Vagina (tissue), 2 donors: ENCODE results near the gene MTUS2. TPM values are rescaled to one million over a fixed set of nuclear protein-coding genes. Genes with fewer than 3 reads are reported as not detected.
"Not testable (repeated sequence)": the region's sequence is repeated elsewhere in the genome, so short reads cannot be mapped to it uniquely, and the experiment has no call there.

Experiments
- DNase-seq, 2 donors: peaks; one replicate each; pipeline ENCODE4 v3.0.0-alpha.2; 2017; ENCODE audit errors: extremely low spot score in 2 of 2
- H3K27ac ChIP-seq: fragments of 200-600 bp; sonication (generic); one replicate; pipeline ENCODE4 v1.5.1; 2019
- H3K27me3 ChIP-seq: fragments of 200-600 bp; sonication (generic); one replicate; pipeline ENCODE4 v1.5.1; 2019
- H3K36me3 ChIP-seq, 2 donors: fragments of 200-600 bp; sonication (generic); one replicate each; pipeline ENCODE4 v1.5.1; 2017 to 2019
- H3K4me1 ChIP-seq: fragments of 200-600 bp; sonication (generic); one replicate; pipeline ENCODE4 v1.5.1; 2019
- H3K4me3 ChIP-seq, 2 donors: fragments of 200-600 bp; sonication (generic); 1 replicate in 1 of 2; 2 replicates in 1 of 2; pipeline ENCODE4 v1.5.1; 2016 to 2019
- H3K9me3 ChIP-seq: fragments of 200-600 bp; sonication (generic); one replicate; pipeline ENCODE4 v1.5.1; 2019
- POLR2A ChIP-seq, 2 donors: fragments of 450-650 bp; IDR thresholded peaks; one replicate each; pipeline ENCODE4 v1.6.1; 2017; ENCODE audit warnings: antibody characterized with exemption in 2 of 2, mild to moderate bottlenecking in 2 of 2, moderate library complexity in 2 of 2
- POLR2AphosphoS5 ChIP-seq, 2 donors: sonication (generic); formaldehyde crosslinking; IDR thresholded peaks; one replicate each; pipeline ENCODE4 v1.9.0; 2017; ENCODE audit warnings: antibody characterized with exemption in 2 of 2, mild to moderate bottlenecking in 2 of 2, low read depth in 1 of 2; ENCODE audit not compliant: insufficient read depth in 1 of 2
- intact Hi-C: fragments of 100-400 bp; cut with DNase I; formaldehyde crosslinking; loops from one replicate; pipeline ENCODE4 v1.15.1; 2023
- total RNA-seq: library from RNA; depleted of rRNA; stranded (reverse); fragments of >200 nt; gene quantifications from one replicate; pipeline ENCODE4 v1.2.3, GENCODE V29; 2016
- TF ChIP-seq, protein P1 (sequence below), 3 experiments: fragments of 450-650 bp in 2 of 3; fragments of 200-600 bp in 1 of 3; sonication (generic) in 1 of 3; IDR thresholded peaks; one replicate each; pipeline ENCODE4 v1.5.1; 2017 to 2019; ENCODE audit warnings: antibody characterized with exemption in 3 of 3, mild to moderate bottlenecking in 2 of 3, moderate library complexity in 2 of 3

Gene MTUS2
- total RNA-seq, 1 donor from 2014 or later, result 0.74 TPM

DNA sequence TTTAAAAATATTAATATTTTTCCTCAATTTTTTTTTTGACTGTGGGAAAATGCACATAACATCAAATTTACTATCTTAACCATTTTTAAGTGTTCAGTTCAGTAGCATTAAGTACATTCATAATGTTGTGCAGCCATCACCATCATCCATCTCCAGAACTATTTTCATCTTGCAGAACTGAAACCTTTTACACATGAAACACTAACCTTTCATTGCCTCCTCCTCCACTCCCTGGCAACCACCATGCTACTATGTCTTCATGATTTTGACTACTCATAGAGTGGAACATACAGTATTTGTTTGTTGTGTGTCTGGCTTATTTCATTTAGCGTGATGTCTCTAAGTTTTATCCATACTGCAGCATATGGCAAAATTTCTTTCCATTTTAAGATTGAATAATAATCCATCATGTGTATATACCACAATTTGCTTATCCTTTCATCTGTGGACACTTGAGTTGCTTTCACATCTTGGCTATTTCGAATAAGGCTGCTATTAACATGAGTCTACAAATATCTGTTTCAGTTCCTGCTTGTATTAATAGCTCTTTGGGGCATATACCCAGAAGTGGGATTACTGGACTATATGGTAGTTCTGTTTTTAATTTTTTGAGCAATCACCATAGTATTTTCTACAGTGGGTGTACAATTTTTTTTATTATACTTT is 376.4 kb downstream of the MTUS2 start:
- H3K4me3 ChIP-seq, result no peak overlapping the region
- H3K27me3 ChIP-seq, result no peaks in the 10 kb centered on the region
- H3K36me3 ChIP-seq, result no peaks in the 10 kb centered on the region
- TF ChIP-seq, protein P1, sequence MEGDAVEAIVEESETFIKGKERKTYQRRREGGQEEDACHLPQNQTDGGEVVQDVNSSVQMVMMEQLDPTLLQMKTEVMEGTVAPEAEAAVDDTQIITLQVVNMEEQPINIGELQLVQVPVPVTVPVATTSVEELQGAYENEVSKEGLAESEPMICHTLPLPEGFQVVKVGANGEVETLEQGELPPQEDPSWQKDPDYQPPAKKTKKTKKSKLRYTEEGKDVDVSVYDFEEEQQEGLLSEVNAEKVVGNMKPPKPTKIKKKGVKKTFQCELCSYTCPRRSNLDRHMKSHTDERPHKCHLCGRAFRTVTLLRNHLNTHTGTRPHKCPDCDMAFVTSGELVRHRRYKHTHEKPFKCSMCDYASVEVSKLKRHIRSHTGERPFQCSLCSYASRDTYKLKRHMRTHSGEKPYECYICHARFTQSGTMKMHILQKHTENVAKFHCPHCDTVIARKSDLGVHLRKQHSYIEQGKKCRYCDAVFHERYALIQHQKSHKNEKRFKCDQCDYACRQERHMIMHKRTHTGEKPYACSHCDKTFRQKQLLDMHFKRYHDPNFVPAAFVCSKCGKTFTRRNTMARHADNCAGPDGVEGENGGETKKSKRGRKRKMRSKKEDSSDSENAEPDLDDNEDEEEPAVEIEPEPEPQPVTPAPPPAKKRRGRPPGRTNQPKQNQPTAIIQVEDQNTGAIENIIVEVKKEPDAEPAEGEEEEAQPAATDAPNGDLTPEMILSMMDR (IDR thresholded peaks at IDR 0.05), result no peak
- TF ChIP-seq POLR2AphosphoS5 (IDR thresholded peaks at IDR 0.05; ENCODE audit: insufficient read depth in 1 of 2, low read depth in 1 of 2) (no peak), POLR2A (IDR thresholded peaks at IDR 0.05) (no peak)
- intact Hi-C loops, result no loop called here
- H3K4me1 ChIP-seq, result no peaks in the 10 kb centered on the region
- H3K9me3 ChIP-seq, result no peaks in the 10 kb centered on the region
- DNase-seq, result no peak
- no peak overlapping the region for H3K27ac ChIP-seq

DNA sequence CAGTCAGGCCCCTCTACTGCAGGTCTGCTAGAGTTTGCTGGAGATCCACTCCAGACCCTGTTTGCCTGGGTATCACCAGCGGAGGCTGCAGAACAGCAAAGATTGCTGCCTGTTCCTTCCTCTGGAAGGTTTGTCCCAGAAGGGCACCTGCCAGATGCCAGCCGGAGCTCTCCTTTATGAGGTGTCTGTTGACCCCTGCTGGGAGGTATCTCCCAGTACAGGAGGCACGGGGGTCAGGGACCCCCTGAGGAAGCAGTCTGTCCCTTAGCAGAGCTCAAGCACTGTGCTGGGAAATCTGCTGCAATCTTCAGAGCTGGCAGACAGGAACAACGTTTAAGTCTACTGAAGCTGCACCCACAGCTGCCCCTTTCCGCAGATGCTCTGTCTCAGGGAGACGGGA is 382.6 kb downstream of the MTUS2 start:
- DNase-seq, H3K27ac ChIP-seq, H3K9me3 ChIP-seq, H3K36me3 ChIP-seq, intact Hi-C loops, H3K4me3 ChIP-seq, H3K27me3 ChIP-seq, H3K4me1 ChIP-seq: not testable (repeated sequence)

DNA sequence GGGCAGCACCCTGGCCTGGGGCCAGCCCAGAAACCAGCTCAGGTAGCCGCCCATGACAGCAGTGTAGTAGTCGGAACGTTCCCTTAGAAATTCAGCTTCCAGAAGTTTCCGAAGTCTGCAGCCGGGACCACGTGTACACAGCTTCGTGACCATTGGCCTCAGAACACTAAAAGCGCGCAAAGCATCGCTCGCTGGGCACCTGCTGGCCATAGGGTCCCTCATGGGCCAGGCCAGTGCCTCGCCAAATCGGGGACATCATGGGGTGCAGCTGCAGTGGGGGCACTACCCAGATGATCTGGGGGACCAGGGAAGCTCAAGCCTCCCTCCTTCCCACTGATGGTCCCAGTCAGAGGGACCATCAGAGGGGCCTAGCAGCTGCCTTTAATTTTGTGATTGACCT is 384.5 kb downstream of the MTUS2 start:
- no peak for DNase-seq
- Histone ChIP-seq H3K27me3 (no peaks in the 10 kb centered on the region), H3K27ac (no peak overlapping the region), H3K36me3 (no peaks in the 10 kb centered on the region), H3K9me3 (no peaks in the 10 kb centered on the region), H3K4me3 (no peak overlapping the region), H3K4me1 (no peaks in the 10 kb centered on the region)
- intact Hi-C loops, result no loop called here
- TF ChIP-seq POLR2AphosphoS5 (IDR thresholded peaks at IDR 0.05; ENCODE audit: insufficient read depth in 1 of 2, low read depth in 1 of 2), result no peak
- TF ChIP-seq POLR2A (IDR thresholded peaks at IDR 0.05), result no peak
- TF ChIP-seq, protein P1 (IDR thresholded peaks at IDR 0.05), result no peak

DNA sequence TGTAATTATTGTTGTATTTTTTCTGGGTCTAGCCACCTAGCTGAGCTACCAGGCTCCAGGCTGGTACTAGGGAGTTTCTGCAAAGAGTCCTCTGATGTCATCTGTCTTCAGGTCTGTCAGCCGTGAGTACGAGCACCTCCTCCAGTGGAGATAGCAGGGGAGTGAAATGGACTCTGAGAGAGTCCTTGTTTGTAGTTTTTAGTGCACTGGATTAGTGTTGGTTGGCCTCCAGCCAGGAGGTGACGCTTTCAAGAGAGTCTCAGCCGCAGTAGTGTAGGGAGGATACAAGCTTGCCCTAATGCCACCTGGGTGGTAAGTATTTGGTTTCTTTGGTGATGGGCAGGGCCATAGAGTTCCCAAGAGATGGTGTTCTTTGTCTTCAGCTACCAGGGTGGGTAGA is 390.5 kb downstream of the MTUS2 start:
- intact Hi-C loops, result no loop called here
- no peak for DNase-seq
- no peaks in the 10 kb centered on the region for H3K27me3 ChIP-seq

DNA sequence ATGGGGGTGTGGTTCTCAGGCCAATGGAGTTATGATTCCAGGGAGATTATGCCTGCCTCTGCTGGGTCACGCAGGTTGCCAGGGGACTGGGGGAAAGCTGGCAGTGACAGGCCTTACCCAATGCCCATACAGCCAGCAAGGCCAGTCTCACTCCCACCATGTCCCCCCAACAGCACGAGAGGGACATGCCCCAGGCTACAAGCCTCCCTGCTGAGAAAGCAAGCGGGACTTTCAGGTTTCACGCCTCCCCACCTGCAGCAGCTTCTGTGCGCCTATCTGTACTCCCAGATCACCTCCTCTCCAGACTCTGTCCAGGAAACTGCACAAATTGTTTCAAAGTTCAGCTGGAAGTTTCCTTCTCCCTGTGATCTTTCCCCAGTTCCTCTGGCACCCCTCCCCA is 391.0 kb downstream of the MTUS2 start:
- H3K36me3 ChIP-seq, H3K4me1 ChIP-seq, H3K9me3 ChIP-seq, H3K4me3 ChIP-seq, DNase-seq, H3K27me3 ChIP-seq, intact Hi-C loops, H3K27ac ChIP-seq: not testable (repeated sequence)

More for the DNA sequence above, 390.5 kb downstream of the MTUS2 start:
- no peaks in the 10 kb centered on the region for H3K9me3 ChIP-seq
- no peaks in the 10 kb centered on the region for H3K36me3 ChIP-seq
- TF ChIP-seq POLR2AphosphoS5 (IDR thresholded peaks at IDR 0.05; ENCODE audit: insufficient read depth in 1 of 2, low read depth in 1 of 2) (no peak), POLR2A (IDR thresholded peaks at IDR 0.05) (no peak)
- TF ChIP-seq, protein P1 (IDR thresholded peaks at IDR 0.05), result no peak
- H3K4me3 ChIP-seq, result no peak overlapping the region
- H3K27ac ChIP-seq, result no peak overlapping the region
- H3K4me1 ChIP-seq, result no peaks in the 10 kb centered on the region

DNA sequence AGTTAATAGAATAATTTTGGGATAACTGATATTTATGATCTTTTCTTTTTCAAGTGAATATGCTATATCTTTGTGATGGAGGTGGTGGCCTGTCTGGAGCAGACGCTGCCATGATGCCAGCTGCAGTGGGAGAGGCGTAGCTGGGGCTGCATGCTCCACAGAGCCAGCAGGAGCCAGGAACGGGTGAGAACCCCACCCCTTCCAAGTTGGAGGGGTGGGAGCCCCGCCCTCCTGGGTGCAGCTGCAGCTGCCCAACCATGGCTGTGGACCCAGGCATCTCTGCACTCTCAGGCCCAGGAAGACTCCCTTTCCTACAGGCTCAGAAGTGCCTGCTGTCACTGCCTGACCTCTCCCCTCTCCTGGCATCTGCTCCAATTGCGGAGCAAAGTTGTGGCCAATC is 402.3 kb downstream of the MTUS2 start:
- no peaks in the 10 kb centered on the region for H3K4me1 ChIP-seq
- intact Hi-C loops, result no loop called here
- no peaks in the 10 kb centered on the region for H3K9me3 ChIP-seq
- no peak for DNase-seq
- no peaks in the 10 kb centered on the region for H3K27me3 ChIP-seq
- no peak overlapping the region for H3K27ac ChIP-seq
- H3K36me3 ChIP-seq, result no peaks in the 10 kb centered on the region
- H3K4me3 ChIP-seq, result no peak overlapping the region
- TF ChIP-seq POLR2AphosphoS5 (IDR thresholded peaks at IDR 0.05; ENCODE audit: insufficient read depth in 1 of 2, low read depth in 1 of 2) (no peak), POLR2A (IDR thresholded peaks at IDR 0.05) (no peak)
- TF ChIP-seq, protein P1 (IDR thresholded peaks at IDR 0.05), result no peak
